HT-29 (cell line): ENCODE measurements around the gene SSTR5. TPM values are rescaled to one million over a fixed set of nuclear protein-coding genes. Genes with fewer than 3 reads are reported as not detected.
"Not testable (repeated sequence)": the region's sequence is repeated elsewhere in the genome, so short reads cannot be mapped to it uniquely, and the experiment has no call there.

Experiments
- DNase-seq: peaks from one replicate; pipeline ENCODE4 v3.0.0-alpha.2; 2015; ENCODE audit warnings: low spot score
- total RNA-seq: library from RNA; depleted of rRNA; stranded (reverse); fragments of >200 nt; shearing (Covaris generic); gene quantifications from 2 replicates; pipeline ENCODE4 v1.2.3, GENCODE V29; 2014

Gene SSTR5
- total RNA-seq, 1 experiment from 2014 or later: 5.1 TPM

DNA sequence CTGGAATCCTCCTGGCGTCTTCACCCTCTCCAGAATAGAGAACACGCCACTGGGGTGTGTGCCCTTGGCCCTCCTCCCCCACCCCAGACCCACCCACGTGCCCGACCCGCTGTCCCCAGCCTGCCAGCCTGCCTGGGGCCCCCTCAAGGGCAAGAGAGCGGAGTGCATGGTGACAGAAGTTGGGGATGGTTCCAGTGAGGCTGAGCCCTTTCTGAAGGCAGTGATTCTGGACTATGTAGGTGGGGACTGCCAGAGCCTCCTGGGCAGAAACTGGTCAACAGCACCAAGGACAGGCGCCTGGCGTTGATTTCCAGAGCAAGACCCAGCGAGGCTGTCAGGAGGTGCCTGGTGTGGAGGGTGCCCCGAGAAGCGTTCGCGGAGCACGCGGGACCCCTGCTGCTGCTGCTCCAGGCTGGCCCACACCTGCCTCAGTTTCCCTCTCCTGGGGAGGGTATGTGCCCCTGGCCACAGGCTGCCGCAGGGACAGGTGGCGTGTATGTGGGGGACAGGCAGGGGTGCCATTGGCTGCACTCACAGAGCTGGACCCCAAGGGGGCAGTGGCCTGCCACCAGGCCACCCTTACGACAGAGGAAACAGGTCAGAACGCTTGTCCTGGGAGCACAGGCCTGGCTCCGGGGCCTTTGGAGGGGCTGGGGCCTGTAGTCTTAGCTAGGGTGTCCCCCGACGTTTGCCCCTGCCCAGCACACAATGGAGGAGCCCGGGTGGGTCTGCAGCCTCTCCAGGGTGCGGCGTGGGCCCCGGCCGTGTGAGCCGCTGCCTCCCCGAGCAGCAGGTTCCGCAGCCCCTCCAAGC, 1.2 kb downstream of the SSTR5 start:
- no peak for DNase-seq

DNA sequence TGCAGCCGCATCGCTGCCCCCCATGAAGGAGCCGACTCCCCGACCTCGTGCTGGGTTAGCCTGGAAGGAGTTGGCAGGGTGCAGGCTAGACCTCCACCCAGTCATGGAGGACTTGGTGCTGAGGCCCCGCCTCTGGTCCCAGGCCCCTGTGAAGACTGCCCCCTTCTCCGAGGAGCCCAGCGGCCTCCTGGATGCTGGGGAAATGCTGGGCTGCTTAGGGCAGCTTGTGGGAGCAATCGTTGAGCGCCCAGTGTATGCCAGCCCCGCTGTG, 1.8 kb downstream of the SSTR5 start:
- no peak for DNase-seq

DNA sequence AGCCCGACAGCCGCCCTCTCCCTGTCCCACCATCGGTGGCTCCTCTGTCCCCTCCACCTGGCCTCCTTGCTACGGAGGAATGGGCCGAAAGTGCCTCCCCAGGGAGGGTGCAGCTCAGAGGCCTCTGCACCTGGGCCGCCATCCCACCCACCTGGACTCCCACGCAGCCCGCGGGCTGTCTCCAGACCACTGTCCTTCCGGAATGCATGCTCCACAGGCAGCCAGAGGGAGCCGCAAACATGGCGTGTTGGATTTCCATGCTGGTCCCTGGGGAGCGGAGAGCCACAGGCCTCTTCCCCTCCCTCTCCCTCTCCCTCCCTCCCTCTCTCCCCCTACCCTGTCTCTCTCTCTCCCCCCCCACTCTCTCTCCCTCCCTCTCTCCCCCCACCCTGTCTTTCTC, 3.0 kb downstream of the SSTR5 start:
- DNase-seq: no peak

DNA sequence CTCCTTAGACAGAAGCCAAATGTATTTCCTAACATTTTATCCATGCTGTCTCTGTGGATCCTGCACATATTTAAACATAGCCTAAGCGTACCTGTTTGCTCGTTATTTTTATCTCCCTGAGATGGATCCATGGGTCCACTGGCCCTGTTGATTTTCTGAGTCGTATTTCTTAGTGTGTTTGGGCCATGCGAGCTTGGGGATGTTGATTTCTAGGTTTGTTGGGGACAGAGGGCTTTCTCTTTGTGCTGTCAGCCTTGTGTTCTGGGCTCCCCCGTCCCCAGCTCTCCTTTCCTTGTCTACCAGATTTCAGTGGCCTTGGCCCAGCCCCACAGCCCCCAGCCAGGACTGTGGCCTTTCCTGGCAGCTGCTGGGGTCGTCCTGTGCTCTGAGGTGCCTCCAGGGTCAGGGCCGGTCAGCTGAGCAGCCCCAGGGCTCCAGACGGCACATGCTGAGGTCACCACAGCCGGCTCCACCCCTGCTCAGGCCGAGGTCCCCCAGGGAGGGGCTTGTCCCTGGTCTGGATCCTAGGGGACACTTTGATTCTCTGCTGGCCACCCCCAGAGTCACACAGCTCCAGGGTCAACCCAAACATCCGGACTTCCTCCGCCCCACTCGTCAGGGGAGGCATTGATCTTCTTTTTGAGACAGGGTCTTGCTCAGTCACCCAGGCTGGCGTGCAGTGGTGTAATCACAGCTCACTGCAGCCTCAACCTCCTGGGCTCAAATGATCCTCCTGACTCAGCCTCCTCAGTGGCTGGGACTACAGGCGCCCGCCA, 4.4 kb downstream of the SSTR5 start:
- no peak for DNase-seq

DNA sequence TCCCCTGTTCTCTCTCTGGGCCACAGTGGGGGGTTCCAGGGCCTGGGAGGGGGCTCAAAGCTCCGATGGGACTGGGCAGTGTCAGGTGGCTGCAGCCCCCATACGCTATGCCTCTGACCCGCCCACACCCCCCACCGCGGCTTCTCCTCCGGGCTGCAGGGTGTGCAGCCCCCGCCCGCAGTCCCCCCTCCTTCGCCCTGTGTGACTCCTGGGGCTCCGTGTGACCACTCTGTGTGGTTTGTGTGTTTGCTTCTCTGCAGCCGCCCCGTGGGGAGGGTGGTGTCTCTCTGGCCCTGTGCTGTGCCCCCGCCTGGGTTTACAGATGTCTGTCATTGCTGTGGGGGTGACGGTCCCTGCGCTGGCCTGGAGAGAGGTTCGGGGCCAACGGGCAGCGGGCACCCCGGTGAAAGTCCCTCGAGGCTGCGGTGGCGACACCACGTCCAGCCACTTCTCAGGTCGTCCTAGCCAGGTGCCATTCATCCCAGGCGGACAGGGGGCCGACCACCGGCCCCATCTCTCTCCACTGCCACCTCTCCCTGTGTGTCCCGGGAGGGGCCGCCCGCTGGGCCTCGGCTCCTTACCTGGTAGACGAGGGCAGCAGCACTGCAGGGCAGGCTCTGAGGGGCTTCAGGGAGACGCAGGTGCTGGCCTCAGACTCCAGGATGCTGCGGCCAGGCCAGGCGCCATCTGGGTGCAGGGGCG, 5.5 kb downstream of the SSTR5 start:
- DNase-seq: no peak

DNA sequence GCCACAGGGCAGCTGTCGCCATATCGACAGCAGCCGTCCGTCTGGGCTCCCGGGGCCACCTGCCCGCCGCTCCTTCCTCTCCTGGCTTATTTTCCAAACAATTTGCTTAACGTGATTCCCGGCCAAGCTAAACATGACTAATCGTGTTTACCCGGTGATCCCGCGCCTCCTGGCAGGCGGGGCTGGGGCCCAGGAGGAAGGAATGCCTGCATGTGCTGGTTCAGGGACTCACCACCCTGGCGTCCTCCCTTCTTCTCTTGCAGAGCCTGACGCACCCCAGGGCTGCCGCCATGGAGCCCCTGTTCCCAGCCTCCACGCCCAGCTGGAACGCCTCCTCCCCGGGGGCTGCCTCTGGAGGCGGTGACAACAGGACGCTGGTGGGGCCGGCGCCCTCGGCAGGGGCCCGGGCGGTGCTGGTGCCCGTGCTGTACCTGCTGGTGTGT, 6.1 kb downstream of the SSTR5 start:
- peak; percentile 84 for DNase-seq

DNA sequence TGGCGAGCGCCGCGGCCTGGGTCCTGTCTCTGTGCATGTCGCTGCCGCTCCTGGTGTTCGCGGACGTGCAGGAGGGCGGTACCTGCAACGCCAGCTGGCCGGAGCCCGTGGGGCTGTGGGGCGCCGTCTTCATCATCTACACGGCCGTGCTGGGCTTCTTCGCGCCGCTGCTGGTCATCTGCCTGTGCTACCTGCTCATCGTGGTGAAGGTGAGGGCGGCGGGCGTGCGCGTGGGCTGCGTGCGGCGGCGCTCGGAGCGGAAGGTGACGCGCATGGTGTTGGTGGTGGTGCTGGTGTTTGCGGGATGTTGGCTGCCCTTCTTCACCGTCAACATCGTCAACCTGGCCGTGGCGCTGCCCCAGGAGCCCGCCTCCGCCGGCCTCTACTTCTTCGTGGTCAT, 6.8 kb downstream of the SSTR5 start:
- no peak for DNase-seq

DNA sequence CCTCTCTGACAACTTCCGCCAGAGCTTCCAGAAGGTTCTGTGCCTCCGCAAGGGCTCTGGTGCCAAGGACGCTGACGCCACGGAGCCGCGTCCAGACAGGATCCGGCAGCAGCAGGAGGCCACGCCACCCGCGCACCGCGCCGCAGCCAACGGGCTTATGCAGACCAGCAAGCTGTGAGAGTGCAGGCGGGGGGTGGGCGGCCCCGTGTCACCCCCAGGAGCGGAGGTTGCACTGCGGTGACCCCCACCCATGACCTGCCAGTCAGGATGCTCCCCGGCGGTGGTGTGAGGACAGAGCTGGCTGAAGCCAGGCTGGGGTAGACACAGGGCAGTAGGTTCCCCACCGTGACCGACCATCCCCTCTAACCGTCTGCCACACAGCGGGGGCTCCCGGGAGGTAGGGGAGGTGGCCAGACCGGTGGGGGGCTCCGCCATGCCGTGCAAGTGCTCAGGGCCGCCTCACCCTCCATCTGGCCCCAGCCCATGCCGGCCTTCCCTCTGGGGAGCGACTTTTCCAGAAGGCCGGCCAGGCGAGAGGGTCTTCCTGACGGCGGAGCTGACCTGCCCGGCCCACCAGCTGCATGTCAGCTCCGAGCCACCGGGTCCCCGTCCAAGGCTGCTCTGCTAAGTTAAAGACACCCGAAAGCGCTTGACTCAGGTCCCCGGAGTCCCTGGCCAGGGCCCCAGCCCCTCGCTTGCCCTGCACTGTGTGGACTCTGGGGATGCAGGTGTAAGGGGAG, 7.4 kb downstream of the SSTR5 start:
- no peak for DNase-seq

DNA sequence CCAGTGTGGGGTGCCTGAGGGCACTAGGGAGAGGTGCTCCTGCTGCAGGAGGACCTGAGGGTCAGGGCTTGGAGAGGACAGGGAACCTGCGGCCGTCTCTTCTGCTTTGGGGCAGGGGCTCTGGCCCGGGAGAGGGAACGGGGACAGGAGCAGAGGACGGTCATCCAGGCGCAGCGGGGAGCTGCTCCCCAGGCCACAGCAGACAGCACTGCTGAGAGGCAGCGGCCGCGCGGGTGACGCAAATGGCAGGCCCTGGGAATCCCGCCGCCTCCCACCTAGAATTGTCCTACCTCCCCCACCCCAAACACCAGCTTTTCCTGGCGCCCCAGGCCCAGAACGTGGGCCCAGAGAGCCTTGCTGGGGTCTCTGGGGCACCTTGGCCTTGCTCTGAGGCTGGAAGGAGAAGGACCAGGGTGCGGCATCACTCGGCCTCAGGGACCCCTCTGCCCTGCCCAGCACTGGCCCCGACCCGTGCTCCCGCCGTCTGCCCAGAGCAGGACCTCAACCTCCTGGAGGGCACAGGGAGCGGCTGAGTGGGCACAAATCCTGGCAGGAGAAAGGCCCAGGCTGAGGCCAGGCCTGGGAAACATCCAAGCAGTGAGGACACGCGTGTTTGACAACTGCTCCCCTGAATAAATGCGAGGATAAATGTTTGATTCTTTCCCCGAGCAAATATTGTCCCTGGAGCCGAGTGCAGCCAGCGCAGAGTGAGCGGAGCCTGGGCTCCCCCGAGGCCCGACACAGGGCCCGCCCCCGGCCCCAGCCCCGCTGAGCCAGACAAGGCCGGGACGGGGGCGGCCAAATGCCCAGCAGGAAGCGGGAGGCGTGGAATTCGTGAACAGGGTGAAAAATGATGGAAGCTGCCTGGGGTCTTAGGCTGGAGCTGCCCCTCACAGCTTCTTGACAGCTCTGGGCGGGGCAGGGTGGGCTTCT, 8.5 kb downstream of the SSTR5 start:
- no peak for DNase-seq

DNA sequence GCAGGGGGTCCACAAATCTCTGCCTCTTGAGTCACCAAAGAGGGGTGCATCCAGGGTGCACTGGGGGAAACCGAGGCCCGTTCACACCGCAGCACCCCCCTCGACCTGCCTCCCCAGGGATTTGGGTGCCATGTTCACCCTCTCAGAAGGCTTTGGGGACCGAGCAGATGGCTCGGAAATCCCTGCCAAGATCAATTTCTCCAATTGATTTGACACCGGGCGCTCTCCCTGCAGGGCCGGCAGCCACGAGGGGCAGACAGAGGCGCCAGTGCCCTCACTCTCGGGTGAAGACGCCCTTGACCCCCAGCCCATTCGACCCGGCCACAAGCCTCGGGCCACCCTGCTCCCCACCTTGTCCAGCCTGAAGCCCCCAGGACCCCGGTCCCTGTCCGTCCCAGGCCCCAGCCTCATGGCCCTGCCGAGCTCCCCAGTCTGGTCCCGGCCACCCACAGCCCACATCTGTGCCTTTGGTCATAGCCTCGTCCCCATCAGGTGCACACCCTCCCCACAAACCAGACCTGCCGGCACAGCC, 9.3 kb downstream of the SSTR5 start:
- no peak for DNase-seq

DNA sequence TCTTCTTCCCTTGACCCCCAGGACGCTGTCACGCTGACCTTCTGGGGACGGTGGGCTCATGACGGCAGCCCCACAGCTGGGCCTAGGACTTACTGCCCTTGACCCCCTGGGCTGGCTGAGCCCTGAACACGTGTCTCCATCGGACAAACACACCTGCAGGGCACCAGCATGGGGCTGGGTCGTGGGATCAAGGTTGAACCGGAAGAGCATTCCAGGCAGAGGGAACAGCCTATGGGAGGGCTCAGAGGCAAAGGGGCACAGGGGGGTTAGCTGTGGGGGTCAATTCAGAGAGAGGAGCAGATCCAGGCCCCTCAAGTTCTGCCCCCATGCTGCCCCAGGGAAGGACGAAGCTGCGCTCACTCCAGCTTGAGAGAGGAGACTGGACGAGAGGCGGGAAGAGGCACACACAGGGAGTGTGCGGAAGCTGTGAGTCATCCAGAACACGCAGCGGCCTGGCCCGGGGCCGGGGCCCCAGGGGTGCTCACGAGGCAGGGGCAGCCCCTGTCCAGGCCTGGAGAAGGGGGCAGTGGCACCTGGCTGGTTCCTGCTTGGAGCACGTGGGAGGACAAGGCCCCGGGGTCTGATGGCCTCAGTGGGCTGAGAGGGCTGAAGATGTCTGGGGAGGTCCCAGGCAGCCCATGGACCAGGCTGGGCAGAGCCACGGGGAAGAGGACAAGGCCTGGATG, 9.9 kb downstream of the SSTR5 start:
- DNase-seq: peak; percentile 63

DNA sequence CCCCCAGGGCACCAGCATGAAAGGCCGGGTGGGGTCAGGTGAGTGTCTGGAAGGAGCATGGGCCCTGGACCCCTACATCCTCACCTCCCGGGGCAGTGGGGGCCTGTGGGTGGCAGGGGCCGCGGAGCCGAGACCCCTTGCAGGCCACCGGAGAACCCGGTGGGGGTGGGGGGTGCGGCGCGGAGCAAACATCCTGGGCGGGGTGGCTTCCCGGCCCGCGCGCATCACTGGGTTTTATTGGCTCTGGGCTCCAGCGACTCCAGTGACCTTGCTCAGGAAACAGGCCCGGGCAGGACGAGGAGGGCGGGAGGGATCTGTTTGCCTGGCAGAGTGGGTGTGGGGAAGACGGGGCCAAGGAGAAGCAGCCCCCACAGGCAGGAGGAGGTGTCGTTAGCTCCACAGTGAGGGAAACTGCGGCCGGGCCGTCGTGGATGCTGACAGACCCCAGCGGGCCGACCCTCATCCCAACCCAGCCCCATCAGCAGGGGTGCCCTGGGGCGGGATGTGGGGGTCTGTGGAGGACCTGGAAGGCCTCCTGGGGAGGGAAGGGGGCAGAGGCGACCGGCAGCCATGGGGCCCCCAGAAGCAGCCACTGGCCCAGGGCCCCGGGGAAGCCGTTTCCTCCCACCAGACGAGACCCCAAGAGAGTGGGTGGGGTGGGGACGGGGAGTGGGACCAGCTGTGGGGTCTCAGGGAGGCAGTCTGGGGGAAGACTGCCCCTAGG, 10.6 kb downstream of the SSTR5 start:
- peak; percentile 46 for DNase-seq

DNA sequence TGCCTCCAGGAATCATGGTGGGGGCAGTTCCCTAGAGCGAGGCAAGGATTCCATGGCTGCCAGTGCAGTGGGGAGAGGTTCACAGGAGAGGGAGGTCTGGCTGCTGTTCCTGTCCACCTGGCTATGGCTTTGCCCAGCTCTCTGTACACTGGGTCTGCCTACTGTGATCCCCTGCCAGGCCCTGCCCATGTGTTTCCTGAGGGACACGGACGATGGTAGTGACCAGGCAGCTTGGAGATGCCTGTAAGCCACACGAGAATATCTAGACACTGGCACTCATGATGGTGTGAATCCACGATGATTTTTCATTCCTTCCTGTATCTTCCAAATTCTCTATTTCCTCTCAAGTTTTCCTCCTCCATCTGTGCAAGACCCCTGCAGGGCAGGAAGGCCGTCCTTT, 12.4 kb downstream of the SSTR5 start:
- DNase-seq: no peak

DNA sequence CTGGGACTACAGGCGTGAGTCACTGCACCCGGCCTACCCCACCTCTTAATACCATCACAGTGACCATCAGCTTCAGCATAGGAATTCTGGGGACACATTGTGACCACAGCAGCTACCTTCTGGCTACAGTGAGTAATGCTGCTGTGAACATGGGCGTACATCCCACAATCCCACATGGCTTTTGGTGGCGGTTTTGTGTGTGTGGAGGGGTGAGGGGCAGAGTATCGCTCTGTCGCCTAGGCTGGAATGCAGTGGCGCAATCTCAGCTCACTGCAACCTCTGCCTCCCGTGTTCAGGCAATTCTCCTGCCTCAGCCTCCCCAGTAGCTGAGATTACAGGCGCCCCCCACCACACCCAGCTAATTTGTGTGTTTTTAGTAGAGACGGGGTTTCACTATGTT, 13.9 kb downstream of the SSTR5 start:
- DNase-seq: not testable (repeated sequence)

DNA sequence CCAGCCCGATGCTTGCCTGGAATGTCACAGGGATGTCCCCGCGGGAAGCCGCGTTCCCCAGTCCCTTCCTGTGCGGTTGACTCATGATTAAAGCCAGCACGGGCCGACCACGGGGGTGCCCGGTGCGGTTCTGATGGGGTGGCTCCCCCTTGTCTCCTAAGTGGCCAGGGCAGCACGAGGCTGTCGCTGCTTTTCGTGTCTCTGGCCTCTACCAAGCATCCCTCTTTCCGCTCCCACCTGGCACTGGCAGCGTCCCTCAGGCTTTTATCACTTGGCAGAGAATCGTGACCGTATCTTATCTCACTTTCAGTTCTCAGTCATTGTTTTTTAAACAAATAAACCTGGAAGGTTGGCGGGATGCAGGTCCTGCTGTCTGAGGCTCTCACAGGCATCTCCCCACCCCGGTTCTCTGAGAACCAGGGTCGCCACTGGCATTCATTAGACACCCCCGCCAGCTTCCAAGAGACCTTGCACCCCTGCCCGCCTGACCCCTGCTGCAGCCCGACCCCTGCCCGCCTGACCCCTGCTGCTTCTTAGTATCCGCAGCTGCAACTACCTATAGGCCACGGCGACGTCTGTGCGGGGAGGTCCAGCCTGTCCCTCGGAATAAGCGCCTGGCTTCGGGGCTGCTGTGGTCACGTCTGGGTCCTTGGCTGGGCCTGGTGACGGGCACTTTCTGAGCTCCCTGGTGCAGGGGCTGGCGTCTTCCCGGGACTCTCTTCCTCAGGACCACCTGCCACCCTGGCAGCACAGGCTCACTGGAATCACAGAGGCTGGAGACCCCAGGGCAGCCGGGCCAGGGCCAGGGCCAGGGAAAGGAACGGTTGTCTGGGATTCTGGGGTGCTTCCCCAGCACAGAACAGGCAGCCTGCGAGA, 16.0 kb downstream of the SSTR5 start:
- DNase-seq: no peak

DNA sequence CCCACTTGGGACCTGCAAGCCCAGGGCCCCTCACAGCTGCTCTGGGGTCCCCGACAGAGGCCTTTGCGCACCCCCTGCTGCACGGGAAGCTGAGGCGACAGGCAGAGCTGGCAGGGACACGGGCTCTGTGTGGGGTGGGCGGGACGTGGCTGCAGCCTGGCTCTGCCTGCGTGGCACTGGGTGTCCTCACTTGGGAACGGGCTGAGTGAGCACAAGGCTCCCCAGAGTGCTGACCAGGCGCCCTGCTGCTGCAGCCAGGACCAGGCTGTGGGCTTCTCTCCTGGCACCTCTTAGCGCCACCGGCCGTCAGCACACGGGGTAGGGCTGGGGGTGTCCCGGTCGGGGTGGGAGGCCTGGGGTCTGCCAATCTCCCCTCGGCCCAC, 16.9 kb downstream of the SSTR5 start:
- no peak for DNase-seq

DNA sequence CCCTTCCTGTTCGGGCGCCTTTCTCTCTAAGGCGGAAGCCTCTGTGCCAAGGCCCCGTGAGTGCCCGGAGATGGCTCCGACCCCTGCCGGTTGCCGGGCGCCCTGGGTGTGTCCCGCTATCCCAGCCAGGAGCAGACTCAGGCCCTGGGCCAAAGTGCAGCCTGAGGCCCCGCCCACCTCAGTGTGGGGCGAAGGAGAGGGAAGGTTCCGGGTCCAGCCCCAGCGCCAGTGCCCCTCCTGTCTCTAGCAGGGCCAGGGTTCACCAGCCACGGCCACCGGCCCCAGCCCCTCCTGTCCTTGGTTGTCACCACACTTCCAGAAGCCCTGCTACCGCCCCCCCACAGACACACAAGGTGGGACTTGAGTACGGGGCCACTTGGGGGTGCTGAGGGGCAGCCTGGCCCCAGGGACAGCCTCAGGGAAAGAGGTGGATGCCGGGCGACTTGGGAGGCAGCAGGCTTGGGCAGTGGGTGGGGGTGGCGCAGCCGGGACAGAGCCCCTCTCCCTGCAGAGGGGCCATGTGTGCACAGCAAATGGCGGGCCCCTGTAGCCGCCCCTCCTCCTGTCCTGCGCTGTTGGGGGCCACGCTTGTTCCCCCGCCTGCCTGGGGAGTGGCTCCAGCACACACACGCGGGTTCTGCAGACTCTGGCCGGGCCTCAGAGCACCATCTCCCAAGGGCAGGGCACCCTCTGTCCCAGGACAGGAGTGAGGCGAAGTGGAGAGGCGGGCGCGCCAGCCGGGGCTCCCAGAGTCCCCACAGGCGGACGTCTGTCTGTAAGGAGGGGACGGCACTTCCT, 17.5 kb downstream of the SSTR5 start:
- DNase-seq: peak; percentile 68
